Measurements from ENCODE around the gene CHMP1A.

DNA sequence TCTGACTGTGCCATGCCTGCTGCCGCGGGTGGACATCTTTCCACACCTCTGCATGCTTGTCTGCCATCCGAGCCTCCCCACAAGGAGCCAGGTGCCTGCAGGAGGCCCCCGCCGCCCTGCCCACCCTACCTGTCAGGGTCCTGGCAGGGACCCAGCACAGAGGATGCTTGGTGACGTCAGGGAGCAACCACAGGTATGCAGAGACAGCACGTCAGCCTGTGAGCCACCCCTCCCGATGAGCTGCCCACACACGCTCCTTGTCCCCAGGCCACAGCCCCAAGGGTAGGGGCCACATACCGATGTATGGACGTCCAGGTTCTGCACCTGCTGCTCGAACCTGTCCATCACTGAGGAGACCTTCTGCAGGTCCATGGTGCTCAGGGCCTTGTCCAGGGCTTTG is 10.6 kb downstream of the CHMP1A start:
- TF ChIP-seq POLR2A (IDR thresholded peaks at IDR 0.05; ENCODE audit: low read length) (no peak), GATA1 (IDR thresholded peaks at IDR 0.05; ENCODE audit: low read depth, low read length) (no peak)
